ENCODE results near the gene DZIP1. TPM values are rescaled to one million over a fixed set of nuclear protein-coding genes. Genes with fewer than 3 reads are reported as not detected.

DZIP1 gene
- total RNA-seq, 1 experiment from 2014 or later: 0.17 TPM

- Histone ChIP-seq H3K4me2 (ENCODE audit: low read length) (peak overlapping the region; percentile 73), H3K27ac (ENCODE audit: low read depth, low read length) (no peak overlapping the region), H3K9me3 (ENCODE audit: control insufficient read depth in 1 of 2, insufficient read depth in 1 of 2, low read depth in 1 of 2, low read length in 2 of 2) (no peaks in the 10 kb centered on the region), H3K9ac (ENCODE audit: low read length) (no peak overlapping the region), H3K4me3 (replicated peaks in 1 of 2; ENCODE audit: low read depth in 1 of 2, low read length in 2 of 2) (peak overlapping the region in 1 of 2 experiments; percentile 29; a peak in 2 of 4 replicates), H3K36me3 (ENCODE audit: control insufficient read depth in 1 of 2, insufficient read depth in 2 of 2, low read length in 2 of 2) (no peaks in the 10 kb centered on the region), H3K9me2 (ENCODE audit: insufficient read depth) (no peaks in the 10 kb centered on the region), H2AFZ (ENCODE audit: low read depth, low read length, poor library complexity, severe bottlenecking) (peak overlapping the region; percentile 74), H3K79me2 (ENCODE audit: insufficient read depth, low read length) (no peaks in the 10 kb centered on the region), H3K27me3 (ENCODE audit: insufficient read depth, low read length) (no peaks in the 10 kb centered on the region), H4K20me1 (ENCODE audit: insufficient read depth) (no peaks in the 10 kb centered on the region), H3K4me1 (ENCODE audit: control insufficient read depth in 1 of 2, insufficient read depth in 2 of 2, low read length in 2 of 2) (peaks cover 0 to 30% of the 10 kb centered on the region in 2 experiments; a peak in 2 of 4 replicates)
- intact Hi-C loops (cut with micrococcal nuclease): loop anchor here (5.0 kb wide), 1 partner anchor 127 kb away; no protein-coding TSS in a partner anchor
- POLR2A ChIA-PET: no interaction called here
- RAD21 ChIA-PET (ENCODE audit: low non-redundant PET in 1 of 2, low total read pairs in 2 of 2, uncharacterized antibody in 2 of 2, unreplicated experiment in 2 of 2): interaction anchor here in 1 of 2 experiments (0.6 kb wide), 1 partner anchor 126 kb away, joined by 4 read pairs; no protein-coding TSS in a partner anchor
- peak; percentile 77 for DNase-seq (ENCODE audit: low read depth, low spot score)
- peak; percentile 92 for ATAC-seq
- BruUV-seq (replicated peaks): no TSS peak
- CTCF ChIA-PET: no interaction called here
- TF ChIP-seq ATF3 (IDR thresholded peaks at IDR 0.05) (no peak), SP1 (IDR thresholded peaks at IDR 0.05; ENCODE audit: low read depth) (peak; percentile 81), EZH2 (IDR thresholded peaks at IDR 0.05) (no peak), SIN3A (IDR thresholded peaks at IDR 0.05; ENCODE audit: low read depth) (0 out of 2 replicates have a peak, but pooled peaks have one; percentile 44), TCF7L2 (IDR thresholded peaks at IDR 0.05; ENCODE audit: borderline replicate concordance, extremely low read depth, insufficient read depth, insufficient read length) (peak; percentile 46), CTCF (IDR thresholded peaks at IDR 0.05 in 2 of 3, conservative IDR thresholded peaks at IDR 0.05 in 1 of 3; ENCODE audit: borderline replicate concordance in 1 of 3, insufficient read depth in 1 of 3, low read depth in 2 of 3, low read length in 2 of 3) (no peak), ELF1 (IDR thresholded peaks at IDR 0.05; ENCODE audit: borderline replicate concordance, low read depth) (no peak), REST (IDR thresholded peaks at IDR 0.05; ENCODE audit: low read depth) (no peak), RAD21 (IDR thresholded peaks at IDR 0.05; ENCODE audit: low read depth) (no peak), CEBPB (IDR thresholded peaks at IDR 0.05; ENCODE audit: low read depth) (no peak), EGR1 (IDR thresholded peaks at IDR 0.05; ENCODE audit: low read depth) (peak; percentile 84), MAX (IDR thresholded peaks at IDR 0.05) (peak; percentile 53), JUND (IDR thresholded peaks at IDR 0.05) (peak; percentile 93), YY1 (IDR thresholded peaks at IDR 0.05; ENCODE audit: extremely low read depth, insufficient replicate concordance, low read depth, low read length) (peak; percentile 24), EZH2phosphoT487 (IDR thresholded peaks at IDR 0.05; ENCODE audit: borderline replicate concordance) (no peak), POLR2AphosphoS5 (IDR thresholded peaks at IDR 0.05; ENCODE audit: low read depth, low read length) (peak; percentile 32; the same call in 1 of the 2 replicates), POLR2A (IDR thresholded peaks at IDR 0.05; ENCODE audit: borderline replicate concordance, extremely low read depth, insufficient read depth, insufficient read length) (no peak), SRF (IDR thresholded peaks at IDR 0.05; ENCODE audit: low read depth) (peak; percentile 50; the same call in 1 of the 2 replicates), ZBTB33 (IDR thresholded peaks at IDR 0.05; ENCODE audit: extremely low read depth, insufficient replicate concordance, low read length) (peak; percentile 24), FOSL1 (IDR thresholded peaks at IDR 0.05; ENCODE audit: low read depth) (peak; percentile 95), ZFX (IDR thresholded peaks at IDR 0.05) (no peak)
Observed at GRCh38 chr13:95535243-95535642, 109.3 kb downstream of the DZIP1 start.

Measured in HCT116 (cell line).